Activated naive CD4-positive, alpha-beta T cell treated with anti-CD3 and anti-CD28 coated beads, Interleukin-2, amount 50 U/mL, for 16 hours (primary cell): ENCODE results near the gene ZNF142.

Experiments used
- DNase-seq: peaks from one replicate; pipeline ENCODE4 v3.0.0-alpha.2; 2020

ZNF142 gene

GRCh38 chr2:218645126-218645525 lies 14.3 kb downstream of the ZNF142 start:
- DNase-seq = no peak

GRCh38 chr2:218644721-218645120 lies 14.7 kb downstream of the ZNF142 start:
- DNase-seq = no peak

GRCh38 chr2:218643751-218644310 lies 15.6 kb downstream of the ZNF142 start:
- DNase-seq = no peak

GRCh38 chr2:218642786-218643185 lies 16.6 kb downstream of the ZNF142 start:
- no peak for DNase-seq

- DNase-seq = no peak
These were observed 17.2 kb downstream of the ZNF142 start for GRCh38 chr2:218642121-218642656.

GRCh38 chr2:218638372-218638771 lies 21.1 kb downstream of the ZNF142 start:
- DNase-seq = no peak

DNA sequence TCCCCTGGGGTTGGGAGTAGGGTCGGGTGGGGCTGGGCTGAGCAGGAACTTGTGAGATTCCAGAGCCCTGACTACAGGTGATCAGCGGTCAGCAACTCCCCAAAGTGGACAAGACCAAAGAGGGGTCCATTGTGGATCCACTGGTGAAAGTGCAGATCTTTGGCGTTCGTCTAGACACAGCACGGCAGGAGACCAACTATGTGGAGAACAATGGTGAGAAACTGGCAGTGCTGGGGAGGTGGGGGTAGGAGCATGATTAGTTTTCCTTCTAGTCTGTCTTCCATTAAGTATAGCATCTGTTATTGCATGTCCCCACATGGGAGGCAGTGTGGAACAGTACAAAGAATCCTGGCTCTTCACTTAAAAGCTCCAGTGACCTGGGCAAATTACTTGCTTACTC lies 23.7 kb downstream of the ZNF142 start:
- DNase-seq = no peak

- no peak for DNase-seq
These were observed 27.6 kb downstream of the ZNF142 start for GRCh38 chr2:218631837-218632236.

DNA sequence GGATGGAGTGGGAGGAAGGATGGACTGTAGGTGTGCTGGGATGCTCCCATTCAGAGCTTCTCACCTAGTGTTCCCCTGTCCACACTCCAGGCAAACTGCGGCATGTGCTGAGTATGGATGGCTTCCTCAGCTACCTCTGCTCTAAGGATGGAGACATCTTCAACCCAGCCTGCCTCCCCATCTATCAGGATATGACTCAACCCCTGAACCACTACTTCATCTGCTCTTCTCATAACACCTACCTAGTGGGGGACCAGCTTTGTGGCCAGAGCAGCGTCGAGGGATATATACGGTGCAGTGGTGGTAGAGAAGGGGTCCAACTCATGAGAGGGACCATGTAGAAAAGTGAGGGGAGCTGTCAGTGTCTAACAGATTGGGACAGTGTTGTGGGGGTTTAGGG lies 31.5 kb downstream of the ZNF142 start:
- no peak for DNase-seq

- DNase-seq = no peak
These were observed 33.1 kb downstream of the ZNF142 start for GRCh38 chr2:218626369-218626768.

DNA sequence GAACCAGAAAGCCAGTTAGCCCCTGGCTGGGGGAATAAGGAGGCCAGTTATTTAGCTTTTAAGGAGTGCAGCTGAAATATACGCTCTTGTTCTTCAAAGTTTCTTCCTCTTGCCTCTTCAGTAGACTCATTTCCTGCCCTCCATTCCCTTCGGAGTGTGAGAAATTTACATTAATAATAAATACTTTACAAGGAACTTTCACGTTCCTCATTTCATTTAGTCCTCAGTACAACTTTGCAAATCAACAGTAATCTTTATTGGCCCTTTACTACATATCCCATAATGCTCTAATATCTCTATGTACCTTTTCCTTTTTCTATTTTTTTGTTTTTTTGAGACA lies 36.1 kb downstream of the ZNF142 start:
- no peak for DNase-seq

DNA sequence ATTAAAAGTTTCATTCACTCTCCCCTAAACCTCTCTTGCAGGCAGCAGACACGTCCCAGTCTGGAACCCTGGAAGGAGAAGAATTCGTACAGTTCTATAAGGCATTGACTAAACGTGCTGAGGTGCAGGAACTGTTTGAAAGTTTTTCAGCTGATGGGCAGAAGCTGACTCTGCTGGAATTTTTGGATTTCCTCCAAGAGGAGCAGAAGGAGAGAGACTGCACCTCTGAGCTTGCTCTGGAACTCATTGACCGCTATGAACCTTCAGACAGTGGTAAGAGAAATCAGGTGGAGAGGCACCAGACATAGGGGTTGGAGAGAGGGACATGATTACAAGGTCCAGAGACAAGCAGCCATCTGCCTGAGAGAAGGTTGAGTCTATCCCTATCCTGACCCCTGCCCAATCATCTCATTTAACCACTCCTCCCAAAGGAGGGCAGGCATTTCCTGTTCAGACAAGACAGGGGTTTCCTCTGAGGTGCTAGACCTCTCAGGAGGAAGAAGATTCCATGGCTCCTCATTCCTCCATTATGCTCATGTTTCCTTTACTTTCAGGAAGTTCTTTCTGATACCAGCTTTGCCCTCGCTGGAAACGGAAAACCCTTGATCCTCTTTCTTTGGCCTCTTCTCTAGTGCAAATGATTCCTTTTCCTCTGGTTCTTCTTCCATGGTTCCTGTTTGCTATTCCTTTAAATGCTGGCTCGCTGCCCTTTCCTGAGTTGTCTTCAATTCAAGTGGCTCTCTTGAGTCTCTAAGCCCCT lies 36.6 kb downstream of the ZNF142 start:
- no peak for DNase-seq

DNA sequence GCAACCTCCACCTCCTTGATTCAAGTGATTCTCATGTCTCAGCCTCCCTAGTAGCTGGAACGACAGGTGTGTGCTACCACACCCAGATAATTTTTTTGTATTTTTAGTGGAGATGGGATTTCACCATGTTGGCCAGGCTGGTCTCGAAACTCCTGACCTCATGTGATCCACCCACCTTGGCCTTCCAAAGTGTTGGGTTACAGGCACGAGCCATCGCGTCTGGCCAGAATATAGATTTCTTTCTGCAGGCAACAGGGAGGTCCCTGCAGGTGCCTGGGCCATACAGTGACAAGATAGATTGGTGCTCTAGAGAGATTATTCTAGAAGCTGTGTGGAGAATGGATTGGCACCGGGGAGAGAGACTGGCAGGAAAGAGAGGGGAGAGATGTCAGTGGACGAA lies 38.4 kb downstream of the ZNF142 start:
- DNase-seq = no peak

DNA sequence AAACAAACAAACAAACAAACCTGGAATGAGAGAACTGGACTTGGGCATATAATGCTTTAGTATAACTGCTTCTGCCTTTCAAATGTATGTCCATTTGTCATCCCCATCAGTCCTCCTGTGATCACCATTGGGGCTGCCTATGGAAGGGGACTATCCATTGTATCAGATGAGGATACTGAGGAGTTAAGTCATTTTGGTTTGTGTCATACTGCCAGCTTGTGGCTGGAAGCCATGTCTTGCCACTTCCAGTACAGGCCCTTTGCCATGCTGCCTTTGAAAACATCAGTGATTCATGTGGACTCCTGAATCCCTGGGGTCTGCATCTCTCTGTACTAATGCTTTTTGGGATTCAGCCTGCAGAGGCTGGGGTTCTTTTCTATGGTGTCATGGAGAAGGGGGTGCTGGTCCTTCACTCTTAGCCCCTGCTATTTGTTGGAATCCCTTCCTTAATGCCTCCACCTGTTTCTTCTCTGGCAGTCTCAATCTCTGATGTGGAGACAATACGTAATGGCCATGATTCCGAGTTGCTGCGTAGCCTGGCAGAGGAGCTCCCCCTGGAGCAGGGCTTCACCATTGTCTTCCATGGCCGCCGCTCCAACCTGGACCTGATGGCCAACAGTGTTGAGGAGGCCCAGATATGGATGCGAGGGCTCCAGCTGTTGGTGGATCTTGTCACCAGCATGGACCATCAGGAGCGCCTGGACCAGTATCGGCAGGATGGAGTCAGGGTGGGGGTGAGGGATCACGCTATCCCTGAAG lies 41.1 kb downstream of the ZNF142 start:
- no peak for DNase-seq

DNA sequence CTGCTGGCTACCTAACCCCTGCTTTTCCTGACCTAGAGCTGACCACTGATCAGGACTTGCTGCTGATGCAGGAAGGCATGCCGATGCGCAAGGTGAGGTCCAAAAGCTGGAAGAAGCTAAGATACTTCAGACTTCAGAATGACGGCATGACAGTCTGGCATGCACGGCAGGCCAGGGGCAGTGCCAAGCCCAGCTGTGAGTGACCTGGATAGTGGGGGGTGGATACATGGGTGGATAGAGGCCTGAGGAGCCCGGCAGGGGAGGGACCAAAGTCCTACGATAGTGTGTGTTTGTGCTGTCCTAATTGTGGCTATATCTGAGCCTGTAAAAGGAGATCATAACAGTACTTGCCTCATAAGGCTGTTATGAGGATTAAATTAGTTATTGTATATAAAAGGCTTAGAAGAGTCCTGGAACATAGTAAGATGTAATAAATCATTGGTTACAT lies 43.5 kb downstream of the ZNF142 start:
- no peak for DNase-seq

- DNase-seq = no peak
These were observed 51.8 kb downstream of the ZNF142 start, which contains the start of gene PLCD4 for GRCh38 chr2:218607436-218608115. PLCD4 (plus strand) TSS chr2:218607899; CDS start chr2:218615740, 7,841 bp downstream.

- DNase-seq = no peak
These were observed 54.0 kb downstream of the ZNF142 start for GRCh38 chr2:218605432-218605831.
